D721Med (cell line): ENCODE measurements around the gene TRAF3IP1.

ENCODE experiments used
- DNase-seq: peaks from one replicate; pipeline ENCODE4 v3.0.0; 2011; ENCODE audit warnings: low spot score; ENCODE audit not compliant: insufficient read length
- FAIRE-seq: peaks from 2 replicates; lab custom pipeline; 2011; peaks lifted over from hg19 to GRCh38; lab: Jason Lieb, UNC
- TF ChIP-seq, protein P1 (sequence below): IDR thresholded peaks from 2 replicates; pipeline ENCODE4 v1.5.1; 2012; ENCODE audit warnings: mild to moderate bottlenecking, control low read depth; ENCODE audit not compliant: insufficient read depth; ENCODE audit errors: missing control alignments

TRAF3IP1 gene

DNA sequence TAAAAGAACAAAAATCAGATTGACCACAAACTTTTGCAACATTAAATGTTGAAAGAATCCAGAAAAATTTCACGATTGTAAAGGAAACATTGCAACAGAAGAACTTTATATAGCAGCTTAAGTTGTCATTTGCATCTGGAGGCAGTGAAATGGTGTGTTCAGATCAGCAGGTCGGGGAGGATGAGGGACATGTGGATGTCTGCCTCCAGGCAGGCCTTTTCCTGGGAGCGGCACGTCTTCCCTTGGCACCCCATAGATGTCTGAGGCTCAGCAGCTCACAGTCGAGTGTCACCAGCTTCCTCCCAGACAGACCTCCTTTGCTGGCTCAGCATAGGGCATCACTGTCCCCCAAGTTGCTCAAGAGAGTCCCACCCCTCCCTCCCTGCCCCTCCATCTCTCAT, 62.1 kb downstream of the TRAF3IP1 start:
- FAIRE-seq = no peak
- TF ChIP-seq, protein P1, sequence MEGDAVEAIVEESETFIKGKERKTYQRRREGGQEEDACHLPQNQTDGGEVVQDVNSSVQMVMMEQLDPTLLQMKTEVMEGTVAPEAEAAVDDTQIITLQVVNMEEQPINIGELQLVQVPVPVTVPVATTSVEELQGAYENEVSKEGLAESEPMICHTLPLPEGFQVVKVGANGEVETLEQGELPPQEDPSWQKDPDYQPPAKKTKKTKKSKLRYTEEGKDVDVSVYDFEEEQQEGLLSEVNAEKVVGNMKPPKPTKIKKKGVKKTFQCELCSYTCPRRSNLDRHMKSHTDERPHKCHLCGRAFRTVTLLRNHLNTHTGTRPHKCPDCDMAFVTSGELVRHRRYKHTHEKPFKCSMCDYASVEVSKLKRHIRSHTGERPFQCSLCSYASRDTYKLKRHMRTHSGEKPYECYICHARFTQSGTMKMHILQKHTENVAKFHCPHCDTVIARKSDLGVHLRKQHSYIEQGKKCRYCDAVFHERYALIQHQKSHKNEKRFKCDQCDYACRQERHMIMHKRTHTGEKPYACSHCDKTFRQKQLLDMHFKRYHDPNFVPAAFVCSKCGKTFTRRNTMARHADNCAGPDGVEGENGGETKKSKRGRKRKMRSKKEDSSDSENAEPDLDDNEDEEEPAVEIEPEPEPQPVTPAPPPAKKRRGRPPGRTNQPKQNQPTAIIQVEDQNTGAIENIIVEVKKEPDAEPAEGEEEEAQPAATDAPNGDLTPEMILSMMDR = no peak
- DNase-seq = no peak

DNA sequence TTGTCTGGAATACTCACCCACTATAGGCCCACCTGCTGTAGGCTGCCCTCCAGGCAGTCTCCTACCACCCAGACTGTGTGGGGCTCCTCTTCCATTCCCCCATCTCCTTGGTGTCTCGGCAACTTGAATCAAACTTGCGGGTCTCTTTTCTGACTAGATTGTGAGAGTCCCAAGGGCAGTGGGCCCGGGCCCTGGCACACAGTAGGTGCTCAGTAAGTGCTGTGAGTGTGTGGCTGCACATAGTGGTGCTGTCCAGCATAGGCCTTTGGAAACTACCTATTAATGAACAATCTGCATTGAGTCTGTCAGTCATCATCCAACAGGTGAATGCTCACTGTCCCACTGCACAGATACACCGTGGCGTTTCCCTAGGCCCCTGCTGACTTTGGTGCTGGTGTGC, 62.8 kb downstream of the TRAF3IP1 start:
- no peak for FAIRE-seq
- TF ChIP-seq, protein P1 = no peak
- DNase-seq = no peak

DNA sequence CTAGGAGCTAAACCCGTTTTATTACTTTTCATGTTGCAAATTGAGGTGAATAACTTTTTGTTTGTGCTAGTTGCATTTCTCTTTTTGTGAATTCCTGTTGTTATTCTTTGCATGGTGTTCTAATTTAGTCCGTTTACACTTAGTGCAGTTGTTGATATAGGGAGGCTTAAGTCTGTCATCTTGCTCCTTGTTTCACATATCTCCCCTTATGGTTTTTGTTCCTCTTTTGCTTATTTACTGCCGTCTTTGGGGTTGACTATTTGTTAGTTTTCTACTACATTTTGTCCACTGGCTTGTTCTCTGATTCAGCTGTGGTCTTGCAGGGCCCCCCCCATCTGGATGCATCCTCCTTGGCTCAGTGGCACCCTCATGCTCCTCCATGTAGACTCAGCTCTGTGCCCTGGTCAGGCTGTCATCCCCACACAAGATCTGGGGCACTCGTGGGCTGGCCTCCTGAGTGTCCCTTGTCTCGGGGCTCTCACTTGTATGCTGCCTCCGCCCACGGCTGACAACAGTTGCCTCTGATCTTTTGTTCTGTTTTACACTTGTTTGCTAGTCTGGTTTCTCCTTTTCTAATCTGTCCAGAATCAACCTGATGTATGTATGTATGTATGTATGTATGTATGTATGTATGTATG, 63.5 kb downstream of the TRAF3IP1 start:
- TF ChIP-seq, protein P1 = no peak
- DNase-seq (no peak), FAIRE-seq (no peak)

DNA sequence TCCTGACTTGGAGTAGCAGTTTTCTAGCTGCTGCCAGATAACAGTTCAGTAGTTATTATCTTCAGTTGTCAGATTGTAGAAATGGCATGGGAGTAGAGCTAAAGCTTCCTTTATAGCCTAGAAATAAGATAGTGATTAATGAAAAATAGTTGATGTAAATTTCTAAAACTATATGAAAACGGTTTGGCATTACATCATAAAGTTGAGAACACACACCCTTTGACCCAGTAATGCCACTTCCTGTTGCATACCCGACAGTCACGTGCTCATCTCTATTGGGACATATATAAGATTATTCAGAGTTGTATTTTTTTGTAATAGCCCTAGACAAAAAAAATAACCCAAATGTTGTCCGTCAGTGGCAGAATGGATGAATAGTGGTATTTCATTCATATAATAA, 67.0 kb downstream of the TRAF3IP1 start:
- DNase-seq = no peak
- no peak for FAIRE-seq
- TF ChIP-seq, protein P1 = no peak

DNA sequence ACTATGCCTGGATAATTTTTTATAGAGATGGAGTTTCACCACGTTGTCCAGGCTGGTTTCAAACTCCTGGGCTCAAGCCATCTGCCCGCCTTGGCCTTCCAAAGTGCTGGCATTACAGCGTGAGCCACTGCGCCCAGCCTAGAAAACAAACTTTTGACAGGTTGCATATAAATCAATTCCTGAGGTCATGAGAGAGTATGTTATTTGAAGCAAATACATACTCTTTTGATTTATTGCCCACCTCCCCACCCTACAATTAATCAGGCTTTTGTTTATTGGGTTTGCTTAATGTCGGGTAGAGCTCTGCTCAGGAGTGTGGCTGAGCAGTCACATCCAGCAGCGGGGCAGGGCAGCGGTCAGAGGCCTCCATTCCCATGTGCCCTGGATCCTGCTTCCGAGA, 68.5 kb downstream of the TRAF3IP1 start:
- TF ChIP-seq, protein P1 = no peak
- FAIRE-seq (no peak), DNase-seq (no peak)

DNA sequence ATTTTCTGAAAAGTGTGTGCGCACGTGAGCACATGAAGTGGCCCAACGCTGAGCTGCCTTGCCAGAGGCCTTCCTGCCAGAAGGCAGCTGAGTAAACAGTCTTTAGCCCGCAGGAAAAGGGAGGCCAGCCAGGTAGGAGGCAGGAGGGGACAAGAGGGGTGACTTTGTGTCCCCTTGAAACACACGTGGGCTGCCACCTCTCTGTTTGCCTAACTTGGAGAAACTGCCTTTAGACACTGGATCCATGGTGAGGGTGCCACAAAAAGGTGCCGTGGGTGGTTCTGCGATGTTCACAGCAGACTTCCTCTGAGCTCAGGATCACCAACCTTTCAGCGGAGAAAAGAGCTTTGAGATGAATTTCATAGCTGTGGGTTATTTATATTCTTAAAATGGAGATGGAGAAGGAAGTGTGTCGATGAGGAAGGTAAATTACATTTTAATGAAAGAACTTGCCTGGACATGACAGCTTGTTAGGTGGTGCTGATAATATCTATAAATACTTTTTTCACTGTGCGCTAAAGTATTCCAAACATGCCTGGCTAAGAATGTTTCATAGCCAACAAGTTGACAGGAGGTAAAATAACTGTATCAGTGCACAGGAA, 69.8 kb downstream of the TRAF3IP1 start:
- no peak for DNase-seq
- no peak for FAIRE-seq

More for the DNA sequence above, 69.8 kb downstream of the TRAF3IP1 start:
- TF ChIP-seq, protein P1 = no peak
